Activated T-helper 9 cell treated with anti-CD3 and anti-CD28 coated beads, Interleukin-2, amount 50 U/mL, for 16 hours (primary cell): Measurements from ENCODE around the gene ANKRD31.

ENCODE experiments used
- DNase-seq: peaks from one replicate; pipeline ENCODE4 v3.0.0-alpha.2; 2020; ENCODE audit warnings: low read depth

The ANKRD31 gene

GRCh38 chr5:75037106-75037505, 199.6 kb downstream of the ANKRD31 start:
- no peak for DNase-seq

GRCh38 chr5:75034137-75034739, 202.4 kb downstream of the ANKRD31 start:
- DNase-seq: no peak

GRCh38 chr5:75031366-75031765, 205.3 kb downstream of the ANKRD31 start:
- no peak for DNase-seq

- DNase-seq: no peak
Observed at GRCh38 chr5:75028090-75028489, 208.6 kb downstream of the ANKRD31 start.

GRCh38 chr5:75023368-75024159, 213.1 kb downstream of the ANKRD31 start:
- DNase-seq: no peak

GRCh38 chr5:75021800-75022199, 214.9 kb downstream of the ANKRD31 start:
- DNase-seq: no peak

GRCh38 chr5:75021219-75021618, 215.5 kb downstream of the ANKRD31 start:
- no peak for DNase-seq

GRCh38 chr5:75020016-75020656, 216.5 kb downstream of the ANKRD31 start:
- DNase-seq: no peak

- no peak for DNase-seq
Observed at GRCh38 chr5:75018805-75019587, 217.7 kb downstream of the ANKRD31 start.
